Liver (tissue), 3 donors: ENCODE results near the gene KCTD6.

Experiments
- GABPA ChIP-seq, 2 donors: IDR thresholded peaks in 1 of 2; conservative IDR thresholded peaks in 1 of 2; 2 replicates each; pipeline ENCODE4 v1.6.1; 2016; ENCODE audit warnings: antibody characterized with exemption in 2 of 2, mild to moderate bottlenecking in 1 of 2, moderate library complexity in 1 of 2
- RAD21 ChIP-seq, 2 donors: IDR thresholded peaks; 2 replicates each; pipeline ENCODE4 v1.6.1; 2016; ENCODE audit warnings: antibody characterized with exemption in 2 of 2, mild to moderate bottlenecking in 2 of 2
- REST ChIP-seq: IDR thresholded peaks from 2 replicates; pipeline ENCODE4 v1.6.1; 2016; ENCODE audit warnings: antibody characterized with exemption, mild to moderate bottlenecking
- SP1 ChIP-seq: IDR thresholded peaks from 2 replicates; pipeline ENCODE4 v1.6.1; 2018; ENCODE audit warnings: antibody characterized with exemption, mild to moderate bottlenecking
- YY1 ChIP-seq: IDR thresholded peaks from 2 replicates; pipeline ENCODE4 v1.6.1; 2016; ENCODE audit warnings: antibody characterized with exemption, mild to moderate bottlenecking
- ZBTB33 ChIP-seq: IDR thresholded peaks from 2 replicates; pipeline ENCODE4 v1.6.1; 2016; ENCODE audit warnings: antibody characterized with exemption
- TF ChIP-seq, protein P1 (sequence below): fragments of 150-350 bp; IDR thresholded peaks from 2 replicates; pipeline ENCODE4 v1.5.1; 2017; ENCODE audit warnings: improper control_type of control experiment, low read depth, low read length; ENCODE audit not compliant: missing input control
- donor health status: healthy.
- donor health status: healthy.

DNA sequence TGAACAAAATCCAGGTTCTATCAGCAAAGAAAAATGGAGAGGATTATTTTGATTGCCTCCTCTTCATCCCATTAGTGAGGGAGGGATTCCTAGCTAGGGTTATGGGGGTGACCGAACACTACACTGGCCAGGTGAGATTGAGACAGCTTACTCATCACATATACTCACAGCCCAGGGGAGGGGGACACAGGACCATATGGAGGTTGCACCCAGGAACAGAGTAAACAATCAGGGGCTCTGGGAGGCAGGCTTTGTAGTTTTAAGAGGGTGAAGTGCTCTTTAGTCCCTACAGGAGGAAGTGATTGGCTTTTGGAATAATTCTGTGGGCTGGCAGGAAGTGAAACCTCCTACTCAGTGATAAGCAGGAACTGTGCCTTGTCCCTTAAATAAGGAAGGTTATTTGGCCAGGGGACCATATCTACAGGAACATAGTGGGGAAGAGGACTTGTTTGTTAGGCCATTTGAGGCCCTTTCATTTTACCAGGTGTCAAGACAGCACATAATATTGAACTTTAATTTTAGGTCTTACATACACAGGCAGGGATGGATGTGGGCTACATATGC lies 17.5 kb upstream of the KCTD6 start:
- TF ChIP-seq, protein P1, sequence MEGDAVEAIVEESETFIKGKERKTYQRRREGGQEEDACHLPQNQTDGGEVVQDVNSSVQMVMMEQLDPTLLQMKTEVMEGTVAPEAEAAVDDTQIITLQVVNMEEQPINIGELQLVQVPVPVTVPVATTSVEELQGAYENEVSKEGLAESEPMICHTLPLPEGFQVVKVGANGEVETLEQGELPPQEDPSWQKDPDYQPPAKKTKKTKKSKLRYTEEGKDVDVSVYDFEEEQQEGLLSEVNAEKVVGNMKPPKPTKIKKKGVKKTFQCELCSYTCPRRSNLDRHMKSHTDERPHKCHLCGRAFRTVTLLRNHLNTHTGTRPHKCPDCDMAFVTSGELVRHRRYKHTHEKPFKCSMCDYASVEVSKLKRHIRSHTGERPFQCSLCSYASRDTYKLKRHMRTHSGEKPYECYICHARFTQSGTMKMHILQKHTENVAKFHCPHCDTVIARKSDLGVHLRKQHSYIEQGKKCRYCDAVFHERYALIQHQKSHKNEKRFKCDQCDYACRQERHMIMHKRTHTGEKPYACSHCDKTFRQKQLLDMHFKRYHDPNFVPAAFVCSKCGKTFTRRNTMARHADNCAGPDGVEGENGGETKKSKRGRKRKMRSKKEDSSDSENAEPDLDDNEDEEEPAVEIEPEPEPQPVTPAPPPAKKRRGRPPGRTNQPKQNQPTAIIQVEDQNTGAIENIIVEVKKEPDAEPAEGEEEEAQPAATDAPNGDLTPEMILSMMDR: no peak
- no peak for TF ChIP-seq GABPA (IDR thresholded peaks at IDR 0.05 in 1 of 2, conservative IDR thresholded peaks at IDR 0.05 in 1 of 2)
- no peak for TF ChIP-seq RAD21 (IDR thresholded peaks at IDR 0.05)
- TF ChIP-seq SP1: no peak
- TF ChIP-seq REST: no peak
- TF ChIP-seq ZBTB33: no peak
- no peak for TF ChIP-seq YY1
